Neural cell (in vitro differentiated cells): ENCODE measurements around the gene PRPF38A. TPM values are rescaled to one million over a fixed set of nuclear protein-coding genes. Genes with fewer than 3 reads are reported as not detected.

Source experiments
- H2AFZ ChIP-seq: fragments of 200-600, 300-800 bp; sonication (generic), shearing (Covaris generic); 2 replicates; pipeline ENCODE4 v1.6.0; 2014; ENCODE audit warnings: low read depth, mild to moderate bottlenecking, antibody characterized with exemption, low read length, moderate library complexity
- H3F3A ChIP-seq: fragments of 200-600 bp; shearing (Covaris generic); 2 replicates; pipeline ENCODE4 v1.6.1; 2016; ENCODE audit warnings: mild to moderate bottlenecking, moderate library complexity, mixed read lengths, antibody characterized with exemption, low read length; ENCODE audit not compliant: insufficient read depth, poor library complexity, severe bottlenecking
- H3K27ac ChIP-seq: fragments of 200-600, 300-800 bp; sonication (generic), shearing (Covaris generic); 2 replicates; pipeline ENCODE4 v1.5.1; 2014; ENCODE audit warnings: mild to moderate bottlenecking, low read length, moderate library complexity
- H3K27me3 ChIP-seq: fragments of 300-800, 200-600 bp; sonication (generic), shearing (Covaris generic); 2 replicates; pipeline ENCODE4 v1.6.0; 2014; ENCODE audit warnings: mild to moderate bottlenecking, low read depth, low read length, moderate library complexity; ENCODE audit not compliant: insufficient read depth
- H3K36me3 ChIP-seq: fragments of 300-800, 200-600 bp; sonication (generic), shearing (Covaris generic); 2 replicates; pipeline ENCODE4 v1.5.1; 2014; ENCODE audit warnings: mild to moderate bottlenecking, antibody characterized with exemption, low read length, moderate library complexity; ENCODE audit not compliant: insufficient read depth
- H3K4me2 ChIP-seq: fragments of 300-800, 200-600 bp; sonication (generic), shearing (Covaris generic); 2 replicates; pipeline ENCODE4 v1.6.0; 2014; ENCODE audit warnings: mild to moderate bottlenecking, low read length
- H3K4me3 ChIP-seq: fragments of 300-800, 200-600 bp; sonication (generic), shearing (Covaris generic); 2 replicates; pipeline ENCODE4 v1.5.1; 2014; ENCODE audit warnings: mild to moderate bottlenecking, low read length, moderate library complexity
- H3K79me2 ChIP-seq: fragments of 200-600 bp; shearing (Covaris generic); replicated peaks from 2 replicates; pipeline ENCODE4 v1.6.0; 2014; ENCODE audit warnings: mild to moderate bottlenecking, low read length, moderate library complexity; ENCODE audit not compliant: insufficient read depth
- H3K9ac ChIP-seq: fragments of 300-800, 200-600 bp; sonication (generic), shearing (Covaris generic); 2 replicates; pipeline ENCODE4 v1.6.1; 2016; ENCODE audit warnings: mild to moderate bottlenecking, low read length, mixed read lengths
- H3K9me2 ChIP-seq: fragments of 200-600 bp; shearing (Covaris generic); 2 replicates; pipeline ENCODE4 v1.6.1; 2016; ENCODE audit warnings: mild to moderate bottlenecking, low read length, mixed read lengths; ENCODE audit not compliant: insufficient read depth
- H3K9me3 ChIP-seq: fragments of 200-600, 300-800 bp; sonication (generic), shearing (Covaris generic); 2 replicates; pipeline ENCODE4 v1.6.1; 2016; ENCODE audit warnings: mild to moderate bottlenecking, mixed run types, low read length, moderate library complexity, mixed read lengths
- H4K20me1 ChIP-seq: fragments of 200-600 bp; shearing (Covaris generic); 2 replicates; pipeline ENCODE4 v1.6.1; 2016; ENCODE audit warnings: mild to moderate bottlenecking, mixed run types; ENCODE audit not compliant: insufficient read depth
- EP300 ChIP-seq: fragments of 450-650 bp; conservative IDR thresholded peaks from 2 replicates; pipeline ENCODE4 v1.6.1; 2014; ENCODE audit warnings: antibody characterized with exemption, mild to moderate bottlenecking, moderate library complexity; ENCODE audit not compliant: poor library complexity, severe bottlenecking
- EZH2 ChIP-seq: fragments of 200-600, 300-800 bp; shearing (Covaris generic), sonication (generic); IDR thresholded peaks from 2 replicates; pipeline ENCODE4 v1.6.1; 2014; ENCODE audit warnings: antibody characterized with exemption, low read length, borderline replicate concordance, mild to moderate bottlenecking; ENCODE audit not compliant: insufficient read depth, poor library complexity, severe bottlenecking
- MXI1 ChIP-seq: fragments of 450-650 bp; conservative IDR thresholded peaks from 2 replicates; pipeline ENCODE4 v1.6.1; 2014; ENCODE audit warnings: antibody characterized with exemption, mild to moderate bottlenecking; ENCODE audit not compliant: poor library complexity, severe bottlenecking
- POLR2AphosphoS5 ChIP-seq: IDR thresholded peaks from 2 replicates; pipeline ENCODE4 v1.6.1; 2012
- RAD21 ChIP-seq: fragments of 450-650 bp; conservative IDR thresholded peaks from 2 replicates; pipeline ENCODE4 v1.6.1; 2014; ENCODE audit warnings: antibody characterized with exemption, mild to moderate bottlenecking, moderate library complexity
- REST ChIP-seq: IDR thresholded peaks from 2 replicates; pipeline ENCODE4 v1.6.1; 2012; ENCODE audit warnings: borderline replicate concordance
- SMC3 ChIP-seq: fragments of 450-650 bp; conservative IDR thresholded peaks from 2 replicates; pipeline ENCODE4 v1.6.1; 2014; ENCODE audit warnings: antibody characterized with exemption, mild to moderate bottlenecking, moderate library complexity; ENCODE audit not compliant: poor library complexity
- TAF1 ChIP-seq: IDR thresholded peaks from 2 replicates; pipeline ENCODE4 v1.6.1; 2012; ENCODE audit warnings: low read depth
- polyA plus RNA-seq: library from polyadenylated mRNA; depleted of rRNA; stranded (reverse); fragments of >200 nt; gene quantifications from 2 replicates; pipeline ENCODE4 v1.2.3, GENCODE V29; 2014
- TF ChIP-seq, protein P1 (sequence below): fragments of 450-650 bp; IDR thresholded peaks from 2 replicates; pipeline ENCODE4 v1.5.1; 2014; ENCODE audit warnings: antibody characterized with exemption, mild to moderate bottlenecking, moderate library complexity; ENCODE audit not compliant: poor library complexity, severe bottlenecking

The PRPF38A gene
- polyA plus RNA-seq, 1 donor from 2014 or later = 18.0 TPM

DNA sequence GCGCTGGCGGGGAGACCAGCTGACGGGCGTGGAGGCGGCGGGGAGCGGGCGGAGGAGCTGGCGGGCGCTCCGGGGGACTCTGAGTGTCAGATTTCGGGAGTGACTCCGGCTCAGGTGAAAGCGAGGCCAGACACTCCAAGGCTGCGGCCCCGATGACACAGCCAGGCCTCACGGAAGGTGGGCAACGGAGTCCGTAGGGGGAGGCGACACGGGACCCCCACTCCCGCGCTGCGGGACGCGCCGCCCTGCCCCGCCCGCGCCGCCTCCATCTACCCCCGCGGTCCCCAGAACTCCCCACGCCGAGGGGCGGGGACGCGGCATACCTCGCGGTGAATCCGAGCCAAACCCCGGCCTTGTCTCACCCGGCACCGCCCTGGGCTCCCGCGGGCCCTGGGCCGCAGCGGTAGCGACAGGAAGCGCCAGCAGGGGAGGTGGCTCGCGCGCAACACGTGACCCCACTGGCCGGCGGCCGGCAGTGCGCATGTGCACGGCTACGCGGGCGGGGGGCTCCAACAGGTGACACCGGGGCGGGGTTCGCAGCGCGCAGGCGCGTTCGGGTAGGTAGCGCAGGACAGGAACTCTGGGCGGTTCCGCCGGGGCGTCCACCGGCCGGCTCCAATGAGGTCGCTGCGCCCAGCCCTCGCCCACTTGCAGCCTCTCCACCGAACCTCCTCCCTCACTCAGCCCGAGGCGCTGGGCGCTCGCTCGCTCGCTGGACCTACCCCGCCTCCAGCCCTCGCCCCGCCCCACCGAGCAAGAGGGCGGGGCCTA lies 38.5 kb upstream of the PRPF38A start, which contains the start of gene CC2D1B:
CC2D1B (minus strand) TSS at position 460 of the 771 bp plus-strand sequence. CDS start 1,585 bp downstream, outside the sequence.
- no peaks in the 10 kb centered on the region for H3K27me3 ChIP-seq
- H3F3A ChIP-seq = no peaks in the 10 kb centered on the region
- no peaks in the 10 kb centered on the region for H3K9me2 ChIP-seq
- H3K9ac ChIP-seq = peak within 1 kb of the TSS; percentile 93
- TF ChIP-seq EZH2 (no peak), SMC3 (peak; percentile 39), POLR2AphosphoS5 (peak; percentile 96), MXI1 (peak; percentile 80), EP300 (no peak), TAF1 (peak; percentile 45), RAD21 (peak; percentile 16), REST (peak; percentile 14)
- TF ChIP-seq, protein P1, sequence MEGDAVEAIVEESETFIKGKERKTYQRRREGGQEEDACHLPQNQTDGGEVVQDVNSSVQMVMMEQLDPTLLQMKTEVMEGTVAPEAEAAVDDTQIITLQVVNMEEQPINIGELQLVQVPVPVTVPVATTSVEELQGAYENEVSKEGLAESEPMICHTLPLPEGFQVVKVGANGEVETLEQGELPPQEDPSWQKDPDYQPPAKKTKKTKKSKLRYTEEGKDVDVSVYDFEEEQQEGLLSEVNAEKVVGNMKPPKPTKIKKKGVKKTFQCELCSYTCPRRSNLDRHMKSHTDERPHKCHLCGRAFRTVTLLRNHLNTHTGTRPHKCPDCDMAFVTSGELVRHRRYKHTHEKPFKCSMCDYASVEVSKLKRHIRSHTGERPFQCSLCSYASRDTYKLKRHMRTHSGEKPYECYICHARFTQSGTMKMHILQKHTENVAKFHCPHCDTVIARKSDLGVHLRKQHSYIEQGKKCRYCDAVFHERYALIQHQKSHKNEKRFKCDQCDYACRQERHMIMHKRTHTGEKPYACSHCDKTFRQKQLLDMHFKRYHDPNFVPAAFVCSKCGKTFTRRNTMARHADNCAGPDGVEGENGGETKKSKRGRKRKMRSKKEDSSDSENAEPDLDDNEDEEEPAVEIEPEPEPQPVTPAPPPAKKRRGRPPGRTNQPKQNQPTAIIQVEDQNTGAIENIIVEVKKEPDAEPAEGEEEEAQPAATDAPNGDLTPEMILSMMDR = peak; percentile 48
- peak within 1 kb of the TSS; percentile 83 for H3K27ac ChIP-seq
- H3K4me3 ChIP-seq = peak within 1 kb of the TSS; percentile 98
- peaks cover 18% of the 10 kb centered on the region for H3K79me2 ChIP-seq
- no peaks in the 10 kb centered on the region for H3K9me3 ChIP-seq
- H4K20me1 ChIP-seq = no peaks in the 10 kb centered on the region
- peak within 1 kb of the TSS; percentile 93 for H2AFZ ChIP-seq
- peak within 1 kb of the TSS; percentile 100 for H3K4me2 ChIP-seq
- H3K36me3 ChIP-seq = no peaks in the 10 kb centered on the region

DNA sequence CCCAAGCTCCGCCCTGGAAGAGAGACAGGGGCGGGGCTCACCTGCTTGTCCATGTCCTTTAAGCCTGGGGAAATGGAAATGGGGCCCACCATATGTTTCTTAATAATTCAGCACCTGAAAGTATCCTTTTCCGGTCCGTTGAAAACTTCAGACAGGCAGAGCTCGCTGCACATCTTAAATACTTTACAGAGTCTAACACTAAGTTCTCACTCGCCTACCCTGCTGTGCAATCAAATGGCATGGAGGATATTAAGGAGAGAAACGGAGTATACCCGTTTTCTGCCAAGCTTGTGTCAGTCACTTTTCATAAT lies 37.9 kb upstream of the PRPF38A start:
- H3K4me2 ChIP-seq = no peak overlapping the region
- H4K20me1 ChIP-seq = no peaks in the 10 kb centered on the region
- H3K27me3 ChIP-seq = no peaks in the 10 kb centered on the region
- no peaks in the 10 kb centered on the region for H3K36me3 ChIP-seq
- H3K79me2 ChIP-seq = peaks cover 18% of the 10 kb centered on the region
- peak overlapping the region; percentile 93 for H3K9ac ChIP-seq
- peak overlapping the region; percentile 93 for H2AFZ ChIP-seq
- peak overlapping the region; percentile 83 for H3K27ac ChIP-seq
- H3K9me2 ChIP-seq = no peaks in the 10 kb centered on the region
- H3K4me3 ChIP-seq = peak overlapping the region; percentile 98
- TF ChIP-seq POLR2AphosphoS5 (no peak), RAD21 (no peak), EP300 (no peak)
- no peaks in the 10 kb centered on the region for H3F3A ChIP-seq
- no peaks in the 10 kb centered on the region for H3K9me3 ChIP-seq
